ENCODE data around the gene HNRNPDL.

Gene HNRNPDL

GRCh38 chr4:82457266-82457665 is 27.0 kb upstream of the HNRNPDL start:
- H3K36me3 ChIP-seq (ENCODE audit: control insufficient read depth, low read depth, low read length) = peaks cover 77% of the 10 kb centered on the region
- no peaks in the 10 kb centered on the region for H3K27me3 ChIP-seq (ENCODE audit: control insufficient read depth, insufficient read depth, low read length)
- H3K9ac ChIP-seq (ENCODE audit: low read length) = no peak overlapping the region
- H3K4me3 ChIP-seq (ENCODE audit: low read length) = no peak overlapping the region
- H3K9me3 ChIP-seq (ENCODE audit: control insufficient read depth, low read depth, low read length) = no peaks in the 10 kb centered on the region
- H3K4me1 ChIP-seq (ENCODE audit: control insufficient read depth, low read depth, low read length) = peaks cover 4% of the 10 kb centered on the region
- H3K27ac ChIP-seq (ENCODE audit: low read length) = no peak overlapping the region

GRCh38 chr4:82452026-82452425 is 21.8 kb upstream of the HNRNPDL start:
- Histone ChIP-seq H3K9ac (ENCODE audit: low read length) (no peak overlapping the region), H3K36me3 (ENCODE audit: control insufficient read depth, low read depth, low read length) (peaks cover 80% of the 10 kb centered on the region), H3K9me3 (ENCODE audit: control insufficient read depth, low read depth, low read length) (no peaks in the 10 kb centered on the region), H3K4me1 (ENCODE audit: control insufficient read depth, low read depth, low read length) (peaks cover 4% of the 10 kb centered on the region), H3K27ac (ENCODE audit: low read length) (no peak overlapping the region), H3K4me3 (ENCODE audit: low read length) (no peak overlapping the region), H3K27me3 (ENCODE audit: control insufficient read depth, insufficient read depth, low read length) (no peaks in the 10 kb centered on the region)

DNA sequence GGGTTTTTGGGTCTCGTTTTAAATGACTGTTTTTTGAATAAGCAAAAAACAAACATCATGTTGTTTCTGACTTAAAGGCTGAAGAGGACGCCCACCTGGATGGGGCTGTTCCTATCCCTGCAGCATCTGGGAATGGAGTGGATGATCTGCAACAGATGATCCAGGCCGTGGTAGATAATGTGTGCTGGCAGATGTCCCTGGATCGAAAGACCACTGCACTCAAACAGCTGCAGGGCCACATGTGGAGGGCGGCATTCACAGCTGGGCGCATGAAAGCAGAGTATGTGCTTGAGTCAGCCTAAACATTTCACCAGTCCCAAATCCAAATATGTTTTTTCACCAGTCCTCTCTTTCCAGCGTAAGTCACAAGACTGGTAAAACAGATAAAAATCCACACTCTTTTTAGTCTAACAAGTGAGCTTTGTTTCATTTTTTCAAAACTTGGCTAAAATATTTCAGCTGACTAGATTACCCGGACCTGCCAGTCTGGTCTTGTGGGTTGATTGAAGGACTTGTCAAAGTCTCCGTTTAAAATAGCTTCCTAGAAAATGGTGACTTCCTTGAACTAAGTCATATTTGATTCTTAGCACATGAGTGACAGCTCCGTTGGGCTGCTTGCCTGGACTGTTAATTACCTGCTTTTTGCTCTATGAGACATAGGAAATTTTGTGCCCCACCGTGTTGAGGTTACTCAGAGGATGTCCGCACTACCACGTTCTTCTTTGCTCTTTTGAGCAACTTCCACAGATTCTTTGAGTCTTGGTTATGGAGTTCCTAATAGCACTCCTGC is 20.9 kb upstream of the HNRNPDL start:
- Histone ChIP-seq H3K36me3 (ENCODE audit: control insufficient read depth, low read depth, low read length) (peaks cover 72% of the 10 kb centered on the region), H3K27me3 (ENCODE audit: control insufficient read depth, insufficient read depth, low read length) (no peaks in the 10 kb centered on the region), H3K27ac (ENCODE audit: low read length) (no peak overlapping the region), H3K9ac (ENCODE audit: low read length) (no peak overlapping the region), H3K4me3 (ENCODE audit: low read length) (no peak overlapping the region), H3K9me3 (ENCODE audit: control insufficient read depth, low read depth, low read length) (no peaks in the 10 kb centered on the region), H3K4me1 (ENCODE audit: control insufficient read depth, low read depth, low read length) (peaks cover 4% of the 10 kb centered on the region)

- Histone ChIP-seq H3K9ac (ENCODE audit: low read length) (no peak overlapping the region), H3K36me3 (ENCODE audit: control insufficient read depth, low read depth, low read length) (peaks cover 49% of the 10 kb centered on the region), H3K27me3 (ENCODE audit: control insufficient read depth, insufficient read depth, low read length) (no peaks in the 10 kb centered on the region), H3K9me3 (ENCODE audit: control insufficient read depth, low read depth, low read length) (no peaks in the 10 kb centered on the region), H3K4me1 (ENCODE audit: control insufficient read depth, low read depth, low read length) (no peaks in the 10 kb centered on the region), H3K4me3 (ENCODE audit: low read length) (no peak overlapping the region), H3K27ac (ENCODE audit: low read length) (no peak overlapping the region)
These were observed 17.6 kb upstream of the HNRNPDL start for GRCh38 chr4:82447886-82448285.

DNA sequence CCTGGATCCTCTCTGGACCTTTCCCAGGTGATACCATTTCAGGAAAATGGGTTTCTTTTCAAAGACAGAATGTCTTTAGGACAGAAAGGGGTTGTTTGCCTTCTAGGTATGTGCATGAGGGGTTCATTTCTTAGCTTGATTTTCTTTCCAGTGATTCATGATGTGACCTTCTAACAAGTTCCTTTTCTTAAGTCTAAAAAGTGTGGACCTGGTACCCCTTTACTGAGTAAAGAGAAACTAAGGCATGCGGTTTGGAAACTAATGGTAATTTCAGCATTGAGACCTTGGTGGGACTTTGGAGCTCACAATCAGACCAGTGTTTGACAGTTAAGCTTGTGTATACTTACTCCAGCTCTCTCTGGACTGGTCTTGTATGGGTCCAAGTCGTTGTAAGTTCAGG is 8.8 kb upstream of the HNRNPDL start:
- no peak overlapping the region for H3K4me3 ChIP-seq (ENCODE audit: low read length)
- H3K36me3 ChIP-seq (ENCODE audit: control insufficient read depth, low read depth, low read length) = peaks cover 7% of the 10 kb centered on the region
- H3K27me3 ChIP-seq (ENCODE audit: control insufficient read depth, insufficient read depth, low read length) = no peaks in the 10 kb centered on the region
- H3K4me1 ChIP-seq (ENCODE audit: control insufficient read depth, low read depth, low read length) = peaks cover 6% of the 10 kb centered on the region
- no peak overlapping the region for H3K27ac ChIP-seq (ENCODE audit: low read length)
- H3K9me3 ChIP-seq (ENCODE audit: control insufficient read depth, low read depth, low read length) = no peaks in the 10 kb centered on the region
- no peak overlapping the region for H3K9ac ChIP-seq (ENCODE audit: low read length)

DNA sequence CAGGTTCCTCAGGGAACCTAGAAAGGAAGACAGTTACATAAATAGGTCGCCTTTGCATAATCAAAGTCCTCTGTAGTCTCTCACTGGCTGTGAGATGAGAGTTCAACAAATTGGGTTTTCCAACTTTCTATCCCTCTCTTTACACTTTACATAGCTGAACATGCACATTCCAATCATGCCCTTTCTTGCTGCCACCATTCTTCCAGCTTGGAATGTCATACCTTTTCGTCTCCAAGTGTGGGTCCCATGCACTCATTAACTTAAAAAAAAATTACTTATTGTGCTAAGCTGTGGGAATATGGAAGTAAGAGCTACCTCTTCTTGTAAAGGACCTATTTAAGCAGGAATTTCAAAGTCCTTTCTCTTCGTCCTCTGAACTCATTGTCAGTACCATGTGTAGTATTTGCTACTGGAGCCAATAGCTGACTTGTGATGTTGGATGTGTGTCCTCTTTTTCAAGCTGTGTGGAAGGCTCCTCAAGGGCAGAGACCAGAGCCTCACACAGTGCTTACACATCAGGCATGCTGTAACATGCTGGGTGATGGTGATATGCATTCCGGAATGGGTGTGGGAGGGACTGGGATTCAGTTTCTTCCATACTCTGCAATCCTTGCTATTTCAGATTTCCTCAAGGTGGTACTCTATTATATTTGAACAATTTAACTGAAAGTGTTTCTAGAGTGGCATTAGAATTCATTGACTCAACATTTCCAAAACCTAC is 7.2 kb upstream of the HNRNPDL start:
- Histone ChIP-seq H3K36me3 (ENCODE audit: control insufficient read depth, low read depth, low read length) (peaks cover 6% of the 10 kb centered on the region), H3K4me1 (ENCODE audit: control insufficient read depth, low read depth, low read length) (peaks cover 6% of the 10 kb centered on the region), H3K9ac (ENCODE audit: low read length) (no peak overlapping the region), H3K4me3 (ENCODE audit: low read length) (no peak overlapping the region), H3K27me3 (ENCODE audit: control insufficient read depth, insufficient read depth, low read length) (no peaks in the 10 kb centered on the region), H3K9me3 (ENCODE audit: control insufficient read depth, low read depth, low read length) (no peaks in the 10 kb centered on the region), H3K27ac (ENCODE audit: low read length) (peak overlapping the region; percentile 19)

DNA sequence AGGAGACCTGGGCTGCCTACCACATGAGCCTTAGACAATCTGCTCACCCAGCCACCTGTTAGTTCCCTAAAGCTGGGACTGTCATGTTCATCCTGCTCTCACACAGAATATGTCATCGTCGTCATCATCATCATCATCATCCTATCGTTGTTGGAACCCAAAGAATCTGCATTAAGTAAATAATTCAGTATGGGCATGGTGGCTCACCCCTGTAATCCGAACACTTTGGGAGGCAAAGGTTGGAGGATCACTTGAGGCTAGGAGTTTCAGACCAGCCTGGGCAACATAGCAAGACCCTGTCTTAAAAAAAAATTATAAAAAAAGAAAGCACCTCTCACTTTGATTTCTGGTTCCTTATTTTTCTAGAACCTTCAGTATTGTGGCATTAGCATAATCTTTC is 6.5 kb upstream of the HNRNPDL start:
- Histone ChIP-seq H3K4me3 (ENCODE audit: low read length) (no peak overlapping the region), H3K27ac (ENCODE audit: low read length) (no peak overlapping the region), H3K4me1 (ENCODE audit: control insufficient read depth, low read depth, low read length) (peaks cover 6% of the 10 kb centered on the region)

GRCh38 chr4:82436130-82436529 is 5.9 kb upstream of the HNRNPDL start:
- Histone ChIP-seq H3K9ac (ENCODE audit: low read length) (no peak overlapping the region), H3K4me1 (ENCODE audit: control insufficient read depth, low read depth, low read length) (peaks cover 10% of the 10 kb centered on the region), H3K9me3 (ENCODE audit: control insufficient read depth, low read depth, low read length) (no peaks in the 10 kb centered on the region), H3K36me3 (ENCODE audit: control insufficient read depth, low read depth, low read length) (peaks cover 6% of the 10 kb centered on the region), H3K27me3 (ENCODE audit: control insufficient read depth, insufficient read depth, low read length) (no peaks in the 10 kb centered on the region), H3K4me3 (ENCODE audit: low read length) (no peak overlapping the region), H3K27ac (ENCODE audit: low read length) (no peak overlapping the region)

More for the DNA sequence above, 6.5 kb upstream of the HNRNPDL start:
- Histone ChIP-seq H3K9me3 (ENCODE audit: control insufficient read depth, low read depth, low read length) (no peaks in the 10 kb centered on the region), H3K36me3 (ENCODE audit: control insufficient read depth, low read depth, low read length) (peaks cover 6% of the 10 kb centered on the region), H3K9ac (ENCODE audit: low read length) (no peak overlapping the region), H3K27me3 (ENCODE audit: control insufficient read depth, insufficient read depth, low read length) (no peaks in the 10 kb centered on the region)

DNA sequence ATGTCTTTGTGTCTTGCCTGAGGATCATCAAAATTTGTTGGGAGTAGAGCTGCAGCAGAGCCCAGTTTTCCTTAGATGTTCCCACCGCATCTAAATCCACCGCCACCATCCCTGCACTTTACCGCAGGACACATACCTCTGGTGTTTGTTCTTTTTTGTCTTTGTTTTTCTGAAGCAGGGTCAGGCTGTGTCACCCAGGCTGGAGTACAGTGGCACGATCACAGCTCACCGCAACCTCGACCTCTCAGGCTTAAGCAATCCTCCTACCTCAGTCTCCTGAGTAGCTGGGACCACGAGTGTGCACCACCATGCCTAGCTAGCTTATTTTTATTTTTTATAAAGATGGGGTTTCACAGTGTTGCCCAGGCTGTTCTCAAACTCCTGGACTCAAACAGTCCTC is 4.7 kb upstream of the HNRNPDL start:
- no peaks in the 10 kb centered on the region for H3K9me3 ChIP-seq (ENCODE audit: control insufficient read depth, low read depth, low read length)
- H3K27me3 ChIP-seq (ENCODE audit: control insufficient read depth, insufficient read depth, low read length) = no peaks in the 10 kb centered on the region
- peaks cover 10% of the 10 kb centered on the region for H3K4me1 ChIP-seq (ENCODE audit: control insufficient read depth, low read depth, low read length)
- no peak overlapping the region for H3K9ac ChIP-seq (ENCODE audit: low read length)
- H3K4me3 ChIP-seq (ENCODE audit: low read length) = no peak overlapping the region
- no peak overlapping the region for H3K27ac ChIP-seq (ENCODE audit: low read length)
- H3K36me3 ChIP-seq (ENCODE audit: control insufficient read depth, low read depth, low read length) = peaks cover 6% of the 10 kb centered on the region

DNA sequence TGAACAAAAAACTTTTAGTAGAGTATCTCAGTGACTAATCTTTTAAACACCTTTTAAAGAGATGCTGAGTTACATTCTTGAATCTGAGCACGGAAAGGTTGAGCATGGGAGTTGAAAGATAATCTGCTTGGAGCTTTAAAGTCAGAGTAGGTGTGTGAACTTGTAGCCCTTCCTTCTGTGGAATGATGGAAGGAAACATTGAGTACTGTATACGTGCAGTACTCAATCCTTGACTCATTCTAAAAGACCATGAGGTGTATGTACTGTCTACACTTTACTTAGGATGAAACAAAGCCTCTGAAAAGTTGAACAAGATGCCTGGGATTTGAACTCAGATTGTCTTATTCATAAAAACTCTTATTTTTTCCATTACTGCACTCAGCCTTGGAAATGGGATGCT is 3.5 kb upstream of the HNRNPDL start:
- peaks cover 6% of the 10 kb centered on the region for H3K36me3 ChIP-seq (ENCODE audit: control insufficient read depth, low read depth, low read length)

DNA sequence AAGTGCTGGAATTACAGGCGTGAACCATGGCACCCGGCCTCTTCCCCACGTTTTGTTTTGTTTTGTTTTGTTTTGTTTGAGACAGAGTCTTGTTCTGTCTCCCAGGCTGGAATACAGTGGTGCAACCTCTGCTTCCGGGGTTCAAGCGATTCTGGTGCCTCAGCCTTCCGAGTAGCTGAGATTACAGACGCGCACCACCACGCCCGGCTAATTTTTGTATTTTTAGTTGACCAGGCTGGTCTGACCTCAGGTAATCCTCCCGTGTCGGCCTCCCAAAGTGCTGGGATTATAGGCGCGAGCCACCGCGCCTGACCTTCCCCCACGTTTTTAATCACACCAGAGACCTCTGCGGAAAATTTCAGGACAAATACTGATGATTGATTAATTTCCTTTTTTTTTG is 2.3 kb upstream of the HNRNPDL start:
- no peak overlapping the region for H3K9ac ChIP-seq (ENCODE audit: low read length)

More for the DNA sequence above, 3.5 kb upstream of the HNRNPDL start:
- Histone ChIP-seq H3K4me3 (ENCODE audit: low read length) (no peak overlapping the region), H3K9ac (ENCODE audit: low read length) (no peak overlapping the region), H3K27ac (ENCODE audit: low read length) (no peak overlapping the region), H3K9me3 (ENCODE audit: control insufficient read depth, low read depth, low read length) (no peaks in the 10 kb centered on the region), H3K4me1 (ENCODE audit: control insufficient read depth, low read depth, low read length) (peaks cover 10% of the 10 kb centered on the region), H3K27me3 (ENCODE audit: control insufficient read depth, insufficient read depth, low read length) (no peaks in the 10 kb centered on the region)

GRCh38 chr4:82431831-82432230 is 1.6 kb upstream of the HNRNPDL start:
- Histone ChIP-seq H3K9me3 (ENCODE audit: control insufficient read depth, low read depth, low read length) (no peaks in the 10 kb centered on the region), H3K27ac (ENCODE audit: low read length) (no peak overlapping the region), H3K9ac (ENCODE audit: low read length) (peak overlapping the region; percentile 100), H3K4me1 (ENCODE audit: control insufficient read depth, low read depth, low read length) (peaks cover 7% of the 10 kb centered on the region), H3K36me3 (ENCODE audit: control insufficient read depth, low read depth, low read length) (peaks cover 21% of the 10 kb centered on the region), H3K4me3 (ENCODE audit: low read length) (peak overlapping the region; percentile 93), H3K27me3 (ENCODE audit: control insufficient read depth, insufficient read depth, low read length) (no peaks in the 10 kb centered on the region)

More for the DNA sequence above, 2.3 kb upstream of the HNRNPDL start:
- H3K27ac ChIP-seq (ENCODE audit: low read length) = no peak overlapping the region
- H3K36me3 ChIP-seq (ENCODE audit: control insufficient read depth, low read depth, low read length) = peaks cover 15% of the 10 kb centered on the region
- H3K27me3 ChIP-seq (ENCODE audit: control insufficient read depth, insufficient read depth, low read length) = no peaks in the 10 kb centered on the region
- peak overlapping the region; percentile 19 for H3K4me3 ChIP-seq (ENCODE audit: low read length)
- H3K9me3 ChIP-seq (ENCODE audit: control insufficient read depth, low read depth, low read length) = no peaks in the 10 kb centered on the region
- peaks cover 9% of the 10 kb centered on the region for H3K4me1 ChIP-seq (ENCODE audit: control insufficient read depth, low read depth, low read length)

All from iPS-18a (cell line).